ENCODE measurements around the gene SPATA31E1.

Gene SPATA31E1

GRCh38 chr9:87863882-87864465 lies 18.7 kb upstream of the SPATA31E1 start:
- DNase-seq, result no peak

- no peak for DNase-seq
These were observed 17.8 kb upstream of the SPATA31E1 start for GRCh38 chr9:87864915-87865314.

- no peak for DNase-seq
These were observed 17.1 kb upstream of the SPATA31E1 start for GRCh38 chr9:87865626-87866025.

GRCh38 chr9:87867391-87867790 lies 15.3 kb upstream of the SPATA31E1 start:
- no peak for DNase-seq

GRCh38 chr9:87868175-87868574 lies 14.5 kb upstream of the SPATA31E1 start:
- no peak for DNase-seq

GRCh38 chr9:87868635-87869034 lies 14.0 kb upstream of the SPATA31E1 start:
- no peak for DNase-seq

- no peak for DNase-seq
These were observed 13.6 kb upstream of the SPATA31E1 start for GRCh38 chr9:87869082-87869481.

GRCh38 chr9:87871425-87872078 lies 11.1 kb upstream of the SPATA31E1 start:
- no peak for DNase-seq

- no peak for DNase-seq
These were observed 10.5 kb upstream of the SPATA31E1 start for GRCh38 chr9:87872079-87872624.

- no peak for DNase-seq
These were observed 8.9 kb upstream of the SPATA31E1 start for GRCh38 chr9:87873607-87874303.

- no peak for DNase-seq
These were observed 8.4 kb upstream of the SPATA31E1 start for GRCh38 chr9:87874304-87874623.

GRCh38 chr9:87875060-87875459 lies 7.6 kb upstream of the SPATA31E1 start:
- no peak for DNase-seq

GRCh38 chr9:87875831-87876545 lies 6.7 kb upstream of the SPATA31E1 start:
- DNase-seq, result no peak

- DNase-seq, result no peak
These were observed 6.0 kb upstream of the SPATA31E1 start for GRCh38 chr9:87876708-87877107.

- DNase-seq, result no peak
These were observed 3.6 kb upstream of the SPATA31E1 start for GRCh38 chr9:87878989-87879511.

GRCh38 chr9:87880116-87880515 lies 2.6 kb upstream of the SPATA31E1 start:
- no peak for DNase-seq

- no peak for DNase-seq
These were observed 2.0 kb upstream of the SPATA31E1 start for GRCh38 chr9:87880683-87881082.

- DNase-seq, result no peak
These were observed 597 bp downstream of the SPATA31E1 start for GRCh38 chr9:87883274-87883673.

GRCh38 chr9:87883990-87884389 lies 1.3 kb downstream of the SPATA31E1 start:
- DNase-seq, result no peak

GRCh38 chr9:87884578-87885459 lies 2.1 kb downstream of the SPATA31E1 start:
- DNase-seq, result no peak

- DNase-seq, result no peak
These were observed 3.0 kb downstream of the SPATA31E1 start for GRCh38 chr9:87885484-87886189.
